ELF-1 (cell line): ENCODE measurements around the gene CMTM6.
A peak's percentile ranks its signal among the peaks of the same experiment; 100 is the strongest.
"Not testable (repeated sequence)": the region's sequence is repeated elsewhere in the genome, so short reads cannot be mapped to it uniquely, and the experiment has no call there.

Source experiments
- DNase-seq: peaks from one replicate; pipeline ENCODE4 v3.0.0-alpha.2; 2016; ENCODE audit warnings: low read depth, low spot score

Gene CMTM6

DNA sequence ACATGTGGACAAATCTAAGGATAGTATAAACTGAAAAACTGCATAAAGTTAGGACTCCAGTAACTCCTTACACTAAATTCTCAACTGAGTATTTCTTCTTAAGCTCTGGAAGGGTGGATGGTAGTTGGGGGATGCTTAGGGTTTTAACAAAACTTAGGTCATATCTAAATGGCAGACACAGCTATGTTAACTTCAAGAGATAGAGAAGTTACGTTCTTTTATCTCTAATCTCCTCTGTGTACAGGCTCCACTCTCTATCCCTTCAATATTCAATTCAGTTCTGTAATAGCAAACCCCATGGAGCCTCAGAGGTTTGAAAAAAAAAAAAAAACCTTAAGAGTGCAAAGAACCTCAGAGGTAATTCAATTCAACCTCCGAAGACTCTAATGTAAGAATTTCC is 3.1 kb downstream of the CMTM6 start:
- no peak for DNase-seq

GRCh38 chr3:32498992-32499391 is 3.7 kb downstream of the CMTM6 start:
- no peak for DNase-seq

GRCh38 chr3:32498252-32498651 is 4.4 kb downstream of the CMTM6 start:
- no peak for DNase-seq

DNA sequence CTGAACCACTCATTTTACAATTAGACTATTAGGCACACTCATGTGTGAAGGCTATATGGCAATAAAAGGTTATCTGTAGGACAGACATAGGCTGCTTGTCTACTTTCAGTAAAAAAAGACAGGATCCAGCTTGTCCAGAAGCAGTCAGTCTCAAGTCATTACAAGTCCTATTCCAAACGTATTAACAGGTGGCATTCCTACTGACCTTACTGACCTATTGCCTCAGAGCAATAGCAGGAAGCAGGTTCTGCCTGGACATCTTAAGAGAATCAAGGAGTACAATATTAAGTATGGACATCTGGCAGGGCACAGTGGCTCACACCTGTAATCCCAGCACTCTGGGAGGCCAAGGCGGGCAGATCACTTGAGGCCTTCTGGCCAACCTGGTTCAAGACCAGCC is 7.0 kb downstream of the CMTM6 start:
- no peak for DNase-seq

- no peak for DNase-seq
Observed at GRCh38 chr3:32495085-32495484, 7.6 kb downstream of the CMTM6 start.

DNA sequence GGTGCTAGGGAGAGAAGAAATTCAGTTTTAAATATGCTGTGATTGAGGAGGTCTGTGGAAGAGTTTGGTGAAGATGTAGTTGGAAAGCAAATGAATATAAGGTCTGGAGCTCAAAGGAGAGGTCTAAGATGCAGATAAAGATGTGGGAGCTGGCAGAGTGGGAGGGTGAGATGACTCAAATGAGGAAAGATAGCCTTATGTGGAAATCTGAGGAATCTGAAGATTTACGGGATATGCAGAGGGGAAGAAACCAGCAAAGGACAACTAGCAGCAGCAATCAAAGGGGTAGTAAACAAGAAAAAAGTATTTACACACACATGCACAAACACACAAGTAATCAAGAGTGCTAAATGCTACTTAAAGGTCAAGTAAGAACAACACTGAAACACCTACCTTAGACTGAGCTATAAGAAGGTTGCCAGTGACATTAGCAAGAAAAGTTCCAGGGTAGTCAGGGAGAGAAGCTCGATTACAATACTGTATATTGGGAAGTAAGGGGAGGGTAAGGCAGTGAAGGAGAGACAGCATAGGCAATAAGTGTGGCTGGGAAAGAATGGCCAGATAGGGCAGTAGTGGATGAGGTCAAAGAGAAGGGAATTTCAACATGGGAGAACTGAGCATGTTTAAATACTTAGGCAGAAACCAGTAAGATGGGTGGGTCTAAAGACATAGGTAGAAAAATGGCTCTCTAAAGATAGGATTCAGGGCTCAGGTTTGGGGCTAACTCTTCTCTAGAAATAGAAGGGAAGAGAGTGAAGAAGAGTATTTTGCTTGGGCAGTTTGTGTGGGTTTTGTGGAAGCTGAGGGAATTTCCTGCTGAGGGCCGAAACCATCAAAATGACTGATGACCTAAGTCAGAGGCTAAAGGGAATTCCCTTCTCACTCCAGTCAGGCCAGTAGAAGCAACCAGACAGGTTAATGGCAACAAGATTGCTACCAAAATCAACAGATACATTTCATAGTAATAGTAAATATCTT is 8.9 kb downstream of the CMTM6 start:
- DNase-seq = no peak

GRCh38 chr3:32492684-32493436 is 9.8 kb downstream of the CMTM6 start:
- no peak for DNase-seq

DNA sequence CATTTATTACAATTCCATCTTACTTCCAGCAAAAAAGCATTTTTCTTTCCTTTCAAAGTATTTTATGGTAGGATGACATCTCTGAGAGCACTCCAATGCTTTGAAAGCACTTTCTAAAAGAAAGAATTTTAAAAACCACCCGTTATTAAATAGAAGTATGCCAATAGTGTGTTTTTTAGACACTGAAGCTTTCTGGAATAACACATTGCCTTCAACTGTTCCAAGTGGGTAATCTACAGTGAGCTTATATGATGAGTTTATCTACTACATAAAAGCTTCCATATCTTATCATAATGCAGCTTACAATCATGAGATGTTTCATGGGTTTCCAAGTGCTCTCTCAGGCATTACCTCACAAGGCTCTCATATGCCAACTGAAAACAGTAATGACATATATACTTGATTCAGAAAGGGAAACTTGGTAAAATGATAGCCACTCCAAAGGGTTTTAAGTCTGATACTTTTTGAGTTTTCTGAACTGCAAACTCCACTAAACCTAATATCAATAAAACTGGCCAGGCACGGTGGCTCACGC is 14.1 kb downstream of the CMTM6 start:
- DNase-seq = no peak

DNA sequence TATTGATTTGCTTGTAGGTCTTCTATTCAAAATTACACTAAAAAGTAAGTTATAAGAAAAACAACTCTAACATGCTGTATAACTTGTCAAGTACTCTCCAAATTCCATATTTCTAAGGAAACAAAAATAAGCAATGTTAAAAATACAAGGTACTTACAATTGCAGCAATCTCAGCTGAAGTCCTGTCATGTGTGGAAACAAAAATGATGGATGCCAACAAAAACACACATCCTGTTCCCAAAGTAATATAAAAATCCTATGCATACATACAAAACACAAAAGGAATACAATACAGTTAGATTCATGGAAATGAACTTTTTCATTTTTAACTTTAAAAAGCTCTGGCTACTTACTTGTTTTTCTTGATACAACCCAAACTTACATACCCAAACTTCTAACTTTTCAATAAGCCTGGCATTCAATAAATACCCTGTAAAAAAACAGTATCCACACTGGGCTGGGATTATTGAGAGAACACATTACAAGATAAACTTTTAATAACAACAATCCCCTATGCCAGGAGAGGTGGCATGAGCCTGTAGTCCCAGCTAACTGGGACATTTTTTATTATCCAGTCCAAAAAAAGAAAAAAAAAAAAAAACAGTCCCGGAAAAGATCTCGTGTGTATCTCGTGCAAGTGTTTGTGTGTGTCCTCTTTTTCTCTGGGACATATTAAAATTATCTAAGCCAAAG is 14.7 kb downstream of the CMTM6 start:
- DNase-seq = no peak

DNA sequence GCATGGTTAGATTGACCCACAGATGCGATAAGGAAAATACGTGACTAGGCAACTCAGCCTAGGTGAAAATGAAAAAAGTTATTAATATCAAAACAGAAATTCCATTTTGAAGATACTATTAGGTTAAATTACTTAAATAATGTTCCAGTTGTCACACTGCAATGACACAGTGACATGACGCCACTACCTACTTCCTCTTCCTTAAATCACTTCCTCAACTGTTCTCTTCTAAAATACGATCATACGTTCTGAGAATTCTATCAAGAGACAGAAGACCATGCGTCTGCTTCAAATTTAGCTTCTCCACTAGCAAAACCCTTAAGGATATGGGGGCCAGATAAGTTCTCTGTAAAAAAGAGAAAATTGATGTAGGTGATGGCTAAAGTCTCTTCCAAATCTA is 18.2 kb downstream of the CMTM6 start:
- DNase-seq = no peak

- DNase-seq = no peak
Observed at GRCh38 chr3:32483772-32484171, 18.9 kb downstream of the CMTM6 start.

DNA sequence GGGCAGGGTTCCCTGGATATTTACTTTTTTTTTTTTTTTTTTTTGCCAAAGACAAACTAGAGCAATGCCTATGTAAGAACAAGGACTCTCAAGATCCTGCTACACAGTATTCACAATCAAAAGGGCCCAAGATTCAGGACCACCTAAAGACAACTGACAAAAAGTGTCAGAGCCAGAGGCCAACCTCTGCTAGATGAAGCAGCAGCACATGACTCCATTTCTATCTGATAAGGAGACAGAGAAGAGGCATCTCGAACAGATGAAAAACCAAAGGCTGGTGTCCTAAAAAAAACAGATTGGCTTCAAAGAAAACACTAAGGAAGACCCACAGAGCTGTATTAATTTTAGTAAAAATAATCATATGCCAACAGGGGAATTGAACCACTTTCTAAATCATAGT is 20.0 kb downstream of the CMTM6 start:
- DNase-seq = no peak

GRCh38 chr3:32481791-32482631 is 20.6 kb downstream of the CMTM6 start:
- no peak for DNase-seq

- DNase-seq = no peak
Observed at GRCh38 chr3:32480604-32481003, 22.0 kb downstream of the CMTM6 start.

DNA sequence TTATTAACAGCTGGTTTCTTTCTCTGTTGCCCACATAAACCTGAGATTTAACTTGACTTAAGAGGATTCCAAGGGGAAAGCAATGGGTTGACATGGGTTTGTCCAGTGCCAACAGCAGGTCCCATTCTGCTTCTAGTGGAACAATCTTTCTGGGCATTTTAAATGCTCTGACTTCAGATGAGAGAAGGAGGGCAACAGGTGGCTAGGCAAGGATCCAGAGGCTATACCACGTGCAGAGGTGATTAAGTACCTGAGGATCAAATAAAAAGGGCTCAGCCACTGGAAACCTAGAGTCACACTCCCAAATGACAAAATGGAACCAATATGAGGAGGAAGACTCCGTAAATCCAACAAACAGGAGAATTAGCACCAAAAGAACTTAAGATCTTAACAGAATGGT is 28.5 kb downstream of the CMTM6 start:
- DNase-seq = no peak

DNA sequence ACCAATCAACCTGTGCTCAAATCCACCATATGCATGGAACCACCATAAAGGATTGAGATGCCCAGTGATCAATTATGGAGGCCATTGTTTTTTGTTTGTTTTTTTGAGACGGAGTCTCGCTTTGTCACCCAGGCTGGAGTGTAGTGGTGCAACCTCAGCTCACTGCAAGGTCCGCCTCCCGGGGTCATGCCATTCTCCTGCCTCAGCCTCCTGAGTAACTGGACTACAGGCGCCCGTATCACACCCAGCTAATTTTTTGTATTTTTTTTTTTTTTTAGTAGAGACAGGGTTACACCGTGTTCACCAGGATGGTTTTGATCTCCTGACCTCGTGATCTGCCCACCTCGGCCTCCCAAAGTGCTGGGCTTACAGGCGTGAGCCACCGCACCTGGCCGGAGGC is 30.5 kb downstream of the CMTM6 start:
- DNase-seq = not testable (repeated sequence)

DNA sequence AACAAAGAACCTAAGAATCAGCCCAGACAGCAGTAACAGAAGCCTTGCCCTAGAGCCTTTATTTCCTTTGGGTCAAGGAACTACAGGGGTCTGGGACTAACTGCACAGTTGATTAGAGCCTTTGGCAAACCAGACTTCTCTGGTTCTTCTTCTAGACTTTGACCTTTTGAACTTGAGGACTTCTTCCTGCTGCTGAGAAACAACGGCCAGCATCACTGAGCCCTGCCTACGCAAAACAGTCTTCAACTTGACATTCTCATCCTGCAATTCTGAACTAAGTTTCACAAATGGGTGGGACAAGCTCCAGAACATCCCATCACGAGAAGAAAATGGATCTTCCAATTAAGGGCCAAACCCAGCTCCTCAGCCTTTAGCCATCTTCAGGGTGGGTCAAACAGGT is 31.4 kb downstream of the CMTM6 start:
- DNase-seq = no peak

GRCh38 chr3:32470362-32470761 is 32.3 kb downstream of the CMTM6 start:
- no peak for DNase-seq

GRCh38 chr3:32469151-32469874 is 33.3 kb downstream of the CMTM6 start:
- DNase-seq = no peak

DNA sequence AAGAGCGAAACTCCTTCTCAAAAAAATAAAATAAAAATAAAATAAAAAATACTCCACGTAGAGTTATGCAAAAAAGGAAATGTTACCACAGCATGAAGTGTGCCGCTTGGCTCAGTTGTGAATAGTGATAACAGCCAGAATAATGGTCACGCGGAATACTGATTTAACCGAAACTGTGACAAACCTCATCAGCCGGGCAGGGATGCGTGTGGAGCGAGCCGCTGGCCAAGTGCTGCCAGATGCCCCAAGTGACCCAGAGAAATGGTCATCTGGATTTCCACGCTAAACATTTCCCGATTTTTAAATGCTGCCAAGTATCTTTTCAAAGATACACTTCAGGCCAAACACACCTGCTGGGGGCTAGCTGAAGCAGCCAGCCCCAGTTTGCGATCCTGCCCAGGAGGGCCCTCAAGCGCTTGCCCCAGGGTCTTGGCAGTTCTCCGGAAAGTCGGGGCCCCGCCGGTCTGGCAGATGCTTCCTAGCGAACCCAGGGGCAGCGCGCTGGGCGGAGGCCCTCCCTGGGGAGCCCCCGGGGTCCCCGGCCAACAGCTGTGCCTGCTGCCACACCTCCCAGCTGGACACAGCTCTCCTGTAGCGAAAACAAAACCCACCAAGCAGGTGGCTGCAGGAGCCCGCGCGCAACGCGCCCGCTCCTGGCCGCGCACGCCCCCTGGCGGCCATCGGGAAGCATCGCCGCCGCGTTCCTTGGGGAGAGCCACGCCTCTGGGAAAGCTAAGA is 35.1 kb downstream of the CMTM6 start:
- peak; percentile 90 for DNase-seq
